ENCODE data around the gene CNTROB.
"Not testable (repeated sequence)": the region's sequence is repeated elsewhere in the genome, so short reads cannot be mapped to it uniquely, and the experiment has no call there.

CNTROB gene

GRCh38 chr17:7943291-7943690, 11.3 kb downstream of the CNTROB start:
- Histone ChIP-seq H3K9me3 (ENCODE audit: control insufficient read depth, low read length) (no peaks in the 10 kb centered on the region), H3K27me3 (replicated peaks; ENCODE audit: control insufficient read depth, insufficient read depth, low read length, poor library complexity, severe bottlenecking) (no peaks in the 10 kb centered on the region), H3K4me1 (ENCODE audit: control insufficient read depth, insufficient read depth, low read length, poor library complexity, severe bottlenecking) (no peaks in the 10 kb centered on the region), H3K36me3 (ENCODE audit: control insufficient read depth, insufficient read depth, low read length) (peaks cover 46% of the 10 kb centered on the region), H3K27ac (ENCODE audit: insufficient read depth, low read length, poor library complexity, severe bottlenecking) (no peak overlapping the region), H3K4me3 (ENCODE audit: insufficient read depth, low read depth, low read length, poor library complexity, severe bottlenecking) (no peak overlapping the region)
- DNase-seq: no peak

GRCh38 chr17:7944326-7944725, 12.3 kb downstream of the CNTROB start:
- Histone ChIP-seq H3K27ac (ENCODE audit: insufficient read depth, low read length, poor library complexity, severe bottlenecking) (no peak overlapping the region), H3K4me3 (ENCODE audit: insufficient read depth, low read depth, low read length, poor library complexity, severe bottlenecking) (no peak overlapping the region), H3K4me1 (ENCODE audit: control insufficient read depth, insufficient read depth, low read length, poor library complexity, severe bottlenecking) (no peaks in the 10 kb centered on the region), H3K9me3 (ENCODE audit: control insufficient read depth, low read length) (no peaks in the 10 kb centered on the region), H3K27me3 (replicated peaks; ENCODE audit: control insufficient read depth, insufficient read depth, low read length, poor library complexity, severe bottlenecking) (no peaks in the 10 kb centered on the region), H3K36me3 (ENCODE audit: control insufficient read depth, insufficient read depth, low read length) (peaks cover 53% of the 10 kb centered on the region)
- DNase-seq: no peak

GRCh38 chr17:7945651-7946050, 13.6 kb downstream of the CNTROB start:
- DNase-seq: no peak
- Histone ChIP-seq H3K27me3 (replicated peaks; ENCODE audit: control insufficient read depth, insufficient read depth, low read length, poor library complexity, severe bottlenecking) (no peaks in the 10 kb centered on the region), H3K27ac (ENCODE audit: insufficient read depth, low read length, poor library complexity, severe bottlenecking) (no peak overlapping the region), H3K4me3 (ENCODE audit: insufficient read depth, low read depth, low read length, poor library complexity, severe bottlenecking) (no peak overlapping the region), H3K36me3 (ENCODE audit: control insufficient read depth, insufficient read depth, low read length) (peaks cover 53% of the 10 kb centered on the region), H3K4me1 (ENCODE audit: control insufficient read depth, insufficient read depth, low read length, poor library complexity, severe bottlenecking) (no peaks in the 10 kb centered on the region), H3K9me3 (ENCODE audit: control insufficient read depth, low read length) (no peaks in the 10 kb centered on the region)

DNA sequence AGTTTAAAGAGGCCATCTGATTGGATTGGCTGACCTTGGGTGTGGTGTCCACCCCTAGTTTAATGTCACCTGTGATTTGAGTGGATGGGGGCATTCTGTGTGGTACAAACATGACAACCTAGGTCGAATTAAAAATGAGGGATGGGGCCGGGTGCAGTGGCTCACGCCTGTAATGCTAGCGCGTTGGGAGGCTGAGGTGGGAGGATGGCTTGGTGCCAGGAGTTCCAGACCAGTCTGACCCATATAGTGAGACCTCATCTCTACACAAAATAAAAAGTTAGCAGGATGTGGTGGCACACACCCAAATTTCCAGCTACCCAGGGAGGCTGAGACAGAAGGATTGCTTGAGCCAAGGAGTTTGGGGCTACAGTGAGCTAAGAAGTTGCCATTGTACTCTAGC, 14.4 kb downstream of the CNTROB start:
- Histone ChIP-seq H3K9me3 (ENCODE audit: control insufficient read depth, low read length) (no peaks in the 10 kb centered on the region), H3K4me1 (ENCODE audit: control insufficient read depth, insufficient read depth, low read length, poor library complexity, severe bottlenecking) (no peaks in the 10 kb centered on the region), H3K27ac (ENCODE audit: insufficient read depth, low read length, poor library complexity, severe bottlenecking) (no peak overlapping the region), H3K36me3 (ENCODE audit: control insufficient read depth, insufficient read depth, low read length) (peaks cover 53% of the 10 kb centered on the region), H3K4me3 (ENCODE audit: insufficient read depth, low read depth, low read length, poor library complexity, severe bottlenecking) (no peak overlapping the region), H3K27me3 (replicated peaks; ENCODE audit: control insufficient read depth, insufficient read depth, low read length, poor library complexity, severe bottlenecking) (no peaks in the 10 kb centered on the region)
- no peak for DNase-seq

DNA sequence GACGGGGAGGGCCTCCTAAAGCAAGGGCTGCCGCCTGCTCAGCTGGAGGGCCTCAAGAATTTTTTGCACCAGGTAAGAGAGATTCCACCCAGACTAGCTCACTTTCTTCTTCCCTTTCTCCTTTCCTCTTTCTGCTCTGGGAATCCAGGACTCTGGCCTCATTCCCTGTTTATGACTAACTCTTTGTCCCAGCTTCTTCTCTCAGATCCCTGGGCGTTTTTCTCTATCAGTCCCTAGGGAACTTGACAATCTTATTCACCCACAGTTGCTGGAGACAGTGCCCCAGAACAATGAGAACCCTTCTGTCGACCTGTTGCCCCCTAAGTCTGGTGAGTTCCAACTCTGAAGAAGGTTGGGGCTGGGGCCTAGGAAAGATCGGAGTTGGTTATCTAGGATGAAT, 15.6 kb downstream of the CNTROB start:
- Histone ChIP-seq H3K27me3 (replicated peaks; ENCODE audit: control insufficient read depth, insufficient read depth, low read length, poor library complexity, severe bottlenecking) (no peaks in the 10 kb centered on the region), H3K27ac (ENCODE audit: insufficient read depth, low read length, poor library complexity, severe bottlenecking) (no peak overlapping the region), H3K9me3 (ENCODE audit: control insufficient read depth, low read length) (no peaks in the 10 kb centered on the region), H3K36me3 (ENCODE audit: control insufficient read depth, insufficient read depth, low read length) (peaks cover 53% of the 10 kb centered on the region), H3K4me1 (ENCODE audit: control insufficient read depth, insufficient read depth, low read length, poor library complexity, severe bottlenecking) (no peaks in the 10 kb centered on the region), H3K4me3 (ENCODE audit: insufficient read depth, low read depth, low read length, poor library complexity, severe bottlenecking) (no peak overlapping the region)
- no peak for DNase-seq

DNA sequence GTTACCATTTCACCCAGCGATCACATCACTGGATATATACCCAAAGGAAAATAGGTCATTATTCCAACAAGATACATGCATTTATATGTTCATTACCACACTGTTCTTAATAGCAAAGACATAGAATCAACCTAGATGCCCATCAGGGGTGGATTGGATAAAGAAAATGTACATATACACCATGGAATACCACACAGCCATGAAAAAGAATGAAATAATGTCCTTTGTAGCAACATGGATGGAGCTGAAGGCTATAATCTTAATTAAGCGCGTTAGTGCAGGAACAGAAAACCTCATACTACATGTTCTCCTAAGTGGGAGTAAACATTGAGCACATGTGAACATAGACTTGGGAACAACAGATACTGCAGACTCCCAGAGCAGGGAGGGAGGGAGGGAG, 18.6 kb downstream of the CNTROB start:
- Histone ChIP-seq H3K36me3 (ENCODE audit: control insufficient read depth, insufficient read depth, low read length) (peaks cover 28% of the 10 kb centered on the region), H3K4me1 (ENCODE audit: control insufficient read depth, insufficient read depth, low read length, poor library complexity, severe bottlenecking) (no peaks in the 10 kb centered on the region), H3K27me3 (replicated peaks; ENCODE audit: control insufficient read depth, insufficient read depth, low read length, poor library complexity, severe bottlenecking) (no peaks in the 10 kb centered on the region), H3K4me3 (ENCODE audit: insufficient read depth, low read depth, low read length, poor library complexity, severe bottlenecking) (no peak overlapping the region), H3K9me3 (ENCODE audit: control insufficient read depth, low read length) (no peaks in the 10 kb centered on the region), H3K27ac (ENCODE audit: insufficient read depth, low read length, poor library complexity, severe bottlenecking) (no peak overlapping the region)
- no peak for DNase-seq

- H3K4me1 ChIP-seq (ENCODE audit: control insufficient read depth, insufficient read depth, low read length, poor library complexity, severe bottlenecking): no peaks in the 10 kb centered on the region
- peaks cover 21% of the 10 kb centered on the region for H3K36me3 ChIP-seq (ENCODE audit: control insufficient read depth, insufficient read depth, low read length)
- DNase-seq: no peak
- H3K27me3 ChIP-seq (replicated peaks; ENCODE audit: control insufficient read depth, insufficient read depth, low read length, poor library complexity, severe bottlenecking): no peaks in the 10 kb centered on the region
- no peak overlapping the region for H3K4me3 ChIP-seq (ENCODE audit: insufficient read depth, low read depth, low read length, poor library complexity, severe bottlenecking)
- H3K27ac ChIP-seq (ENCODE audit: insufficient read depth, low read length, poor library complexity, severe bottlenecking): no peak overlapping the region
- no peaks in the 10 kb centered on the region for H3K9me3 ChIP-seq (ENCODE audit: control insufficient read depth, low read length)
Measured at GRCh38 chr17:7951143-7951792, 19.3 kb downstream of the CNTROB start.

- H3K27me3 ChIP-seq (replicated peaks; ENCODE audit: control insufficient read depth, insufficient read depth, low read length, poor library complexity, severe bottlenecking); H3K27ac ChIP-seq (ENCODE audit: insufficient read depth, low read length, poor library complexity, severe bottlenecking); H3K4me1 ChIP-seq (ENCODE audit: control insufficient read depth, insufficient read depth, low read length, poor library complexity, severe bottlenecking); H3K4me3 ChIP-seq (ENCODE audit: insufficient read depth, low read depth, low read length, poor library complexity, severe bottlenecking); H3K36me3 ChIP-seq (ENCODE audit: control insufficient read depth, insufficient read depth, low read length); DNase-seq; H3K9me3 ChIP-seq (ENCODE audit: control insufficient read depth, low read length): not testable (repeated sequence)
Measured at GRCh38 chr17:7953266-7953665, 21.3 kb downstream of the CNTROB start.

GRCh38 chr17:7955414-7956227, 23.6 kb downstream of the CNTROB start:
- no peak overlapping the region for H3K27ac ChIP-seq (ENCODE audit: insufficient read depth, low read length, poor library complexity, severe bottlenecking)
- no peak for DNase-seq
- H3K36me3 ChIP-seq (ENCODE audit: control insufficient read depth, insufficient read depth, low read length): no peaks in the 10 kb centered on the region
- H3K4me3 ChIP-seq (ENCODE audit: insufficient read depth, low read depth, low read length, poor library complexity, severe bottlenecking): no peak overlapping the region
- H3K4me1 ChIP-seq (ENCODE audit: control insufficient read depth, insufficient read depth, low read length, poor library complexity, severe bottlenecking): no peaks in the 10 kb centered on the region
- no peaks in the 10 kb centered on the region for H3K27me3 ChIP-seq (replicated peaks; ENCODE audit: control insufficient read depth, insufficient read depth, low read length, poor library complexity, severe bottlenecking)
- no peaks in the 10 kb centered on the region for H3K9me3 ChIP-seq (ENCODE audit: control insufficient read depth, low read length)

DNA sequence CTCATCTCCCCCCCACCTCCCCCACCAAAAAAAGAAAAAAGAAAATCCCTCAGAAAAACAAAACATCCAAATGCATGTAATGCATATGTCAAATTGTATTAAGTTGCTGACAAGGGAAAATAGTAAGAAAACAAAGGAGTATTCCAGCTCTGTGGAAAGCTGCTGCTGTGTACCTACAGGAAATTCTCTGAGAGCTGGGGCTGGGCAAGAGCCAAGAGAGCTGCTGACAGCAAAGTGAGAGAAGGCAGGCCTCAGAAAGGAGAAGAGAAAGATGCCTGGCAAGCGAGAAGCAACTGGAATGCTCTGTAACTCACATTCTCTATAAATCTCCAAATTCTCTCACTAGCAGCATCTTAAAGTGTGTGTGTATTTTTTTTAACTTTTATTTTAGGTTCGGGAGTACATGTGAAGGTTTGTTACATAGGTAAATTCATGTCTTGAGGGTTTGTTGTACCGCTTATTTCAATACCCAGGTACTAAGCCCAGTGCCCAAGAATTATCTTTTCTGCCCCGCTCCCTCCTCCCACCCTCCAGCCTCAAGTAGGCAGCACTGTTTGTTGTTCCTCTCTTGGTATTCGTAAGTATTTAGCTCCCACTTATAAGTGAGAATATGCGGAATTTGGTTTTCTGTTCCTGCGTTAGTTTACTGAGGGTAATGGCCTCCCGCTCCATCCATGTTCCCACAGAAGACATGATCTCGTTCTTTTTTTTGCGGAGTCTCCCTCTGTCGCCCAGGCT, 24.4 kb downstream of the CNTROB start:
- Histone ChIP-seq H3K9me3 (ENCODE audit: control insufficient read depth, low read length) (no peaks in the 10 kb centered on the region), H3K4me1 (ENCODE audit: control insufficient read depth, insufficient read depth, low read length, poor library complexity, severe bottlenecking) (no peaks in the 10 kb centered on the region), H3K27ac (ENCODE audit: insufficient read depth, low read length, poor library complexity, severe bottlenecking) (no peak overlapping the region), H3K4me3 (ENCODE audit: insufficient read depth, low read depth, low read length, poor library complexity, severe bottlenecking) (no peak overlapping the region), H3K27me3 (replicated peaks; ENCODE audit: control insufficient read depth, insufficient read depth, low read length, poor library complexity, severe bottlenecking) (peaks cover 3% of the 10 kb centered on the region), H3K36me3 (ENCODE audit: control insufficient read depth, insufficient read depth, low read length) (no peaks in the 10 kb centered on the region)
- DNase-seq: no peak
